Measurements from ENCODE around the gene TLE7. TPM values are rescaled to one million over a fixed set of nuclear protein-coding genes. Genes with fewer than 3 reads are reported as not detected.

The TLE7 gene
- total and polyA plus RNA-seq, 11 donors: not detected

GRCh38 chr16:71383054-71383773 lies 58.6 kb downstream of the TLE7 start:
- peaks cover 0 to 41% (median 26%) of the 10 kb centered on the region in 9 donors for H3K27me3 ChIP-seq

GRCh38 chr16:71380831-71381230 lies 61.0 kb downstream of the TLE7 start:
- Histone ChIP-seq H3K4me1 (no peaks in the 10 kb centered on the region), H3K36me3 (no peaks in the 10 kb centered on the region), H3K27me3 (peaks cover 0 to 19% (median 10%) of the 10 kb centered on the region in 9 donors), H3K4me3 (no peak overlapping the region), H3K27ac (no peak overlapping the region), H3K9me3 (no peaks in the 10 kb centered on the region)
- DNase-seq (no peak), ATAC-seq (no peak)
- intact Hi-C loops (cut with DNase I): no loop called here
- WGBS, 4 donors: 58 to 80% (median 69%) methylated on average over 6 of the region's 6 CpGs
- TF ChIP-seq CTCF (IDR thresholded peaks at IDR 0.05) (no peak), POLR2A (IDR thresholded peaks at IDR 0.05) (no peak)

More at GRCh38 chr16:71383054-71383773, 58.6 kb downstream of the TLE7 start:
- Histone ChIP-seq H3K4me3 (no peak overlapping the region), H3K4me1 (no peaks in the 10 kb centered on the region), H3K9me3 (no peaks in the 10 kb centered on the region), H3K36me3 (no peaks in the 10 kb centered on the region), H3K27ac (no peak overlapping the region)
- no peak for DNase-seq
- 62 to 65% (median 62%) methylated on average over 9 to 11 of the region's 11 CpGs for WGBS, 4 donors
- intact Hi-C loops (cut with DNase I): no loop called here
- no peak for ATAC-seq
- no peak for TF ChIP-seq POLR2A (IDR thresholded peaks at IDR 0.05)
- TF ChIP-seq CTCF (IDR thresholded peaks at IDR 0.05): no peak

Other genes with a start within 250 kb of the TLE7 start
- gene HYDIN, start 211.3 kb downstream of the TLE7 start, total RNA-seq: 1 to 10 TPM in 6 of 9 donors, under 1 TPM in 3; 0.38 to 5.4 (median 1.6) TPM
- under 1 TPM; 0.26 to 0.53 TPM for gene HYDIN, start 211.3 kb downstream of the TLE7 start, polyA plus RNA-seq
- gene CMTR2, start 152.7 kb downstream of the TLE7 start, total RNA-seq: 10 to 100 TPM in 3 of 9 donors, 1 to 10 TPM in 6; 7.8 to 13.4 (median 9.4) TPM
- gene CMTR2, start 152.7 kb downstream of the TLE7 start, polyA plus RNA-seq: 1 to 10 TPM; 2.4 to 6.1 TPM
- gene CALB2, start 83.3 kb downstream of the TLE7 start, total RNA-seq: 10 to 100 TPM in 1 of 9 donors, 1 to 10 TPM in 3, under 1 TPM in 3, not detected in 2; 0.35 to 76.2 (median 1.1) TPM
- gene CALB2, start 83.3 kb downstream of the TLE7 start, polyA plus RNA-seq: under 1 TPM; 0.38 to 0.86 TPM
- gene ZNF23, start 20.2 kb upstream of the TLE7 start, total RNA-seq: 1 to 10 TPM; 2.7 to 7.4 (median 5.3) TPM
- 1 to 10 TPM; 4.3 to 4.7 TPM for gene ZNF23, start 20.2 kb upstream of the TLE7 start, polyA plus RNA-seq
- 1 to 10 TPM in 7 of 9 donors, under 1 TPM in 2; 0.40 to 2.7 (median 2.0) TPM for gene ZNF19, start 47.3 kb upstream of the TLE7 start, total RNA-seq
- under 1 TPM; 0.73 to 0.99 TPM for gene ZNF19, start 47.3 kb upstream of the TLE7 start, polyA plus RNA-seq
- under 1 TPM in 1 of 9 donors, not detected in 8; 0.57 TPM for gene CHST4, start 84.4 kb upstream of the TLE7 start, total RNA-seq
- not detected for gene CHST4, start 84.4 kb upstream of the TLE7 start, polyA plus RNA-seq
- gene TAT, start 135.0 kb upstream of the TLE7 start, total RNA-seq: under 1 TPM in 2 of 9 donors, not detected in 7; 0.05 to 0.50 TPM
- not detected for gene TAT, start 135.0 kb upstream of the TLE7 start, polyA plus RNA-seq
- gene MARVELD3, start 184.1 kb upstream of the TLE7 start, total RNA-seq: under 1 TPM in 1 of 9 donors, not detected in 8; 0.14 TPM
- not detected for gene MARVELD3, start 184.1 kb upstream of the TLE7 start, polyA plus RNA-seq

All from heart left ventricle (tissue), 16 donors.